ENCODE results near the gene CLASRP. TPM values are rescaled to one million over a fixed set of nuclear protein-coding genes. Genes with fewer than 3 reads are reported as not detected.

CLASRP gene
- total and polyA plus RNA-seq, 9 of the 15 experiments (the other 6 are each of a cell fraction or from before 2014, with no cell fraction given), result 0.94 to 86.3 (median 44.0) TPM

GRCh38 chr19:45079063-45079910 is 40.4 kb downstream of the CLASRP start, which contains the start of gene GEMIN7 (continued):
- TF ChIP-seq RERE (CRISPR knock-in tag; IDR thresholded peaks at IDR 0.05; ENCODE audit: borderline replicate concordance), result no peak; the same call in 1 of the 2 replicates
- TF ChIP-seq TOE1 (IDR thresholded peaks at IDR 0.05; ENCODE audit: borderline replicate concordance), result peak; percentile 73; the same call in 1 of the 2 replicates
- TF ChIP-seq TOE1 (CRISPR knock-in tag; IDR thresholded peaks at IDR 0.05; ENCODE audit: borderline replicate concordance, low read depth), result no peak; the same call in 1 of the 2 replicates
- peak; percentile 83 for TF ChIP-seq ZBTB33 (CRISPR knock-in tag; IDR thresholded peaks at IDR 0.05)
- peak; percentile 85 for TF ChIP-seq ESRRA (IDR thresholded peaks at IDR 0.05; ENCODE audit: borderline replicate concordance, low read depth)
- TF ChIP-seq SIN3A (IDR thresholded peaks at IDR 0.05; ENCODE audit: borderline replicate concordance in 2 of 2, control insufficient read depth in 1 of 2, low read depth in 2 of 2, low read length in 2 of 2), result peak; percentile 80 to 91; a peak in 2 of 4 replicates
- TF ChIP-seq L3MBTL2 (IDR thresholded peaks at IDR 0.05), result peak; percentile 92
- TF ChIP-seq LARP7 (IDR thresholded peaks at IDR 0.05), result no peak
- no peak for TF ChIP-seq HNRNPH1 (optimal IDR thresholded peaks at IDR 0.05; ENCODE audit: low read depth, low read length)
- no peak for TF ChIP-seq ASH1L (IDR thresholded peaks at IDR 0.05; ENCODE audit: borderline replicate concordance, low read depth, partially characterized antibody)
- TF ChIP-seq CCAR2 (IDR thresholded peaks at IDR 0.05; ENCODE audit: low read depth, low read length), result no peak
- TF ChIP-seq ZNF695 (CRISPR knock-in tag; IDR thresholded peaks at IDR 0.05), result no peak
- TF ChIP-seq ZC3H11A (IDR thresholded peaks at IDR 0.05; ENCODE audit: low read depth, low read length), result peak; percentile 96
- peak; percentile 83 for TF ChIP-seq USF2 (CRISPR knock-in tag; IDR thresholded peaks at IDR 0.05)
- no peak for TF ChIP-seq CHCHD3 (CRISPR knock-in tag; IDR thresholded peaks at IDR 0.05)
- no peak for TF ChIP-seq DDX20 (tag; IDR thresholded peaks at IDR 0.05; ENCODE audit: low read depth)
- 0 out of 2 replicates have a peak, but pooled peaks have one; percentile 18 for TF ChIP-seq LEF1 (IDR thresholded peaks at IDR 0.05)
- TF ChIP-seq PYGO2 (tag; IDR thresholded peaks at IDR 0.05), result no peak
- no peak for TF ChIP-seq KAT8 (IDR thresholded peaks at IDR 0.05; ENCODE audit: low read depth)
